ENCODE results near the gene GOLGA6L7.
"Not testable (repeated sequence)": the region's sequence is repeated elsewhere in the genome, so short reads cannot be mapped to it uniquely, and the experiment has no call there.

GOLGA6L7 gene

GRCh38 chr15:28808136-28808535 is 40.3 kb downstream of the GOLGA6L7 start:
- not testable (repeated sequence) for H3K9ac ChIP-seq (ENCODE audit: low read depth, low read length); H3K27ac ChIP-seq (ENCODE audit: low read depth, low read length); H3K4me1 ChIP-seq (ENCODE audit: insufficient read depth, low read length); H3K9me3 ChIP-seq (ENCODE audit: insufficient read depth, low read depth, low read length); H3K4me3 ChIP-seq (ENCODE audit: low read length); H3K36me3 ChIP-seq (ENCODE audit: insufficient read depth, low read length); H3K27me3 ChIP-seq (ENCODE audit: insufficient read depth, low read length)
- 86% methylated on average over 4 of the region's 5 CpGs for WGBS

- not testable (repeated sequence) for H3K4me1 ChIP-seq (ENCODE audit: insufficient read depth, low read length); H3K9me3 ChIP-seq (ENCODE audit: insufficient read depth, low read depth, low read length); H3K4me3 ChIP-seq (ENCODE audit: low read length); H3K27ac ChIP-seq (ENCODE audit: low read depth, low read length); H3K36me3 ChIP-seq (ENCODE audit: insufficient read depth, low read length); H3K27me3 ChIP-seq (ENCODE audit: insufficient read depth, low read length); H3K9ac ChIP-seq (ENCODE audit: low read depth, low read length)
- 86% methylated on average over 2 of the region's 2 CpGs for WGBS
These were observed 48.1 kb downstream of the GOLGA6L7 start for GRCh38 chr15:28800366-28800765.

- H3K9me3 ChIP-seq (ENCODE audit: insufficient read depth, low read depth, low read length); H3K27me3 ChIP-seq (ENCODE audit: insufficient read depth, low read length); H3K9ac ChIP-seq (ENCODE audit: low read depth, low read length); H3K27ac ChIP-seq (ENCODE audit: low read depth, low read length); H3K4me1 ChIP-seq (ENCODE audit: insufficient read depth, low read length); H3K36me3 ChIP-seq (ENCODE audit: insufficient read depth, low read length); H3K4me3 ChIP-seq (ENCODE audit: low read length): not testable (repeated sequence)
- WGBS = 80% methylated on average over 1 of the region's 2 CpGs
These were observed 50.2 kb downstream of the GOLGA6L7 start for GRCh38 chr15:28798234-28798633.

DNA sequence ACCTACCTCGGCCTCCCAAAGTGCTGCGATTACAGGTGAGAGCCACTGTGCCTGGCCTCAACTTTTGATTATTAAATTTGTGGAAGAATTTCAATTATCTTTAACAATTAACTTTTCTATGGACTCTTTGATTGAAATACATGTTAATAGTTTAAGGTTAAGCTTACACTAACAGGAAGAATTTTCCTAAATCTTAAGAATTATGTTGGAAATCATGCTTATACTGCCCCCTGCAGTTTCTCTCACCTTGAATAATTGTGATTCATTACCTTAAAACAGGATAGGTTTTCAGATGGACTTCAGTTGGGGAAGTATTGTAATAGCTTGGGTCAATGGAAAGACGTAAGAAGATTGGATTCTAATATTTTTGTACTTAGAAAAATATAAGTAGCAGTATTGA is 54.2 kb downstream of the GOLGA6L7 start:
- not testable (repeated sequence) for H3K4me3 ChIP-seq (ENCODE audit: low read length); H3K9me3 ChIP-seq (ENCODE audit: insufficient read depth, low read depth, low read length); H3K4me1 ChIP-seq (ENCODE audit: insufficient read depth, low read length); H3K36me3 ChIP-seq (ENCODE audit: insufficient read depth, low read length); H3K27ac ChIP-seq (ENCODE audit: low read depth, low read length); H3K27me3 ChIP-seq (ENCODE audit: insufficient read depth, low read length); H3K9ac ChIP-seq (ENCODE audit: low read depth, low read length)
- 92% methylated on average over 3 of the region's 3 CpGs for WGBS

All from HUES64 (cell line).